Right kidney (tissue), 1 donor: ENCODE data around the gene HIVEP3.

Experiments
- DNase-seq: peaks from one replicate; pipeline ENCODE4 v3.0.0-alpha.2; 2016

Gene HIVEP3

GRCh38 chr1:41626616-41627375 lies 291.9 kb downstream of the HIVEP3 start:
- DNase-seq, result no peak

GRCh38 chr1:41626146-41626545 lies 292.6 kb downstream of the HIVEP3 start:
- DNase-seq, result no peak

GRCh38 chr1:41623736-41624135 lies 295.0 kb downstream of the HIVEP3 start:
- DNase-seq, result no peak

- no peak for DNase-seq
These were observed 295.6 kb downstream of the HIVEP3 start for GRCh38 chr1:41622859-41623732.

- DNase-seq, result no peak
These were observed 296.3 kb downstream of the HIVEP3 start for GRCh38 chr1:41622402-41622801.

GRCh38 chr1:41621791-41622190 lies 296.9 kb downstream of the HIVEP3 start:
- no peak for DNase-seq

- DNase-seq, result no peak
These were observed 297.5 kb downstream of the HIVEP3 start for GRCh38 chr1:41621256-41621655.

- no peak for DNase-seq
These were observed 298.2 kb downstream of the HIVEP3 start for GRCh38 chr1:41620365-41621169.

- DNase-seq, result no peak
These were observed 299.0 kb downstream of the HIVEP3 start for GRCh38 chr1:41619511-41620364.

GRCh38 chr1:41618871-41619270 lies 299.9 kb downstream of the HIVEP3 start:
- DNase-seq, result no peak

GRCh38 chr1:41618066-41618825 lies 300.5 kb downstream of the HIVEP3 start:
- DNase-seq, result no peak

- DNase-seq, result no peak
These were observed 301.4 kb downstream of the HIVEP3 start for GRCh38 chr1:41617336-41617735.

GRCh38 chr1:41616563-41616962 lies 302.2 kb downstream of the HIVEP3 start:
- DNase-seq, result no peak

- no peak for DNase-seq
These were observed 302.7 kb downstream of the HIVEP3 start for GRCh38 chr1:41615981-41616380.

GRCh38 chr1:41615316-41615715 lies 303.4 kb downstream of the HIVEP3 start:
- DNase-seq, result no peak

GRCh38 chr1:41614818-41615217 lies 303.9 kb downstream of the HIVEP3 start:
- no peak for DNase-seq

GRCh38 chr1:41613689-41614574 lies 304.8 kb downstream of the HIVEP3 start:
- no peak for DNase-seq

GRCh38 chr1:41612953-41613352 lies 305.8 kb downstream of the HIVEP3 start:
- DNase-seq, result no peak

GRCh38 chr1:41611932-41612450 lies 306.7 kb downstream of the HIVEP3 start:
- DNase-seq, result no peak
